ENCODE data around the gene FTSJ3.

DNA sequence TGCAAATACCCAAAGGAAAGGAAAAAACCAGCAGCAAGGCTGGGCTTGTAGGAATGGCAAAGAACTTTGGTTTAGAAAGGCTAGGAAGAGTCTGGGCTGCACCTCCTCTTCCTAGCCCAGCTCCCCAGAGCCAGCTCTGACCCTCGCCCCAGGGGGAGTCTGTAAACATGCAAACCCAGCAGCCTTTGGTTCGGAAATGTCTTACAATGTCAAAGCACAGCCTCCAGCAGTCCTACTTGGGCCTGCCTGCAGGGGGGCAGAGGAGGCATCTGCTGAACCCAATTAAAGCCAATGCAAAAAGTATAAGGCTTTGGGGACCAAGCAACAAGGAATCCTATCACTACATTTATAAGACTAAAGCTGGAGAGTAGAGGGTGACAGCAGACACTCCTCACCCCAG is 5.0 kb upstream of the FTSJ3 start:
- TF ChIP-seq POLR2A (IDR thresholded peaks at IDR 0.05): no peak
- TF ChIP-seq, protein P1, sequence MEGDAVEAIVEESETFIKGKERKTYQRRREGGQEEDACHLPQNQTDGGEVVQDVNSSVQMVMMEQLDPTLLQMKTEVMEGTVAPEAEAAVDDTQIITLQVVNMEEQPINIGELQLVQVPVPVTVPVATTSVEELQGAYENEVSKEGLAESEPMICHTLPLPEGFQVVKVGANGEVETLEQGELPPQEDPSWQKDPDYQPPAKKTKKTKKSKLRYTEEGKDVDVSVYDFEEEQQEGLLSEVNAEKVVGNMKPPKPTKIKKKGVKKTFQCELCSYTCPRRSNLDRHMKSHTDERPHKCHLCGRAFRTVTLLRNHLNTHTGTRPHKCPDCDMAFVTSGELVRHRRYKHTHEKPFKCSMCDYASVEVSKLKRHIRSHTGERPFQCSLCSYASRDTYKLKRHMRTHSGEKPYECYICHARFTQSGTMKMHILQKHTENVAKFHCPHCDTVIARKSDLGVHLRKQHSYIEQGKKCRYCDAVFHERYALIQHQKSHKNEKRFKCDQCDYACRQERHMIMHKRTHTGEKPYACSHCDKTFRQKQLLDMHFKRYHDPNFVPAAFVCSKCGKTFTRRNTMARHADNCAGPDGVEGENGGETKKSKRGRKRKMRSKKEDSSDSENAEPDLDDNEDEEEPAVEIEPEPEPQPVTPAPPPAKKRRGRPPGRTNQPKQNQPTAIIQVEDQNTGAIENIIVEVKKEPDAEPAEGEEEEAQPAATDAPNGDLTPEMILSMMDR (IDR thresholded peaks at IDR 0.05): no peak

Measured in ovary (tissue), 3 donors.